Hypothalamus (tissue), 51 donors: Measurements from ENCODE around the gene FAM114A1.

Experiments used
- DNase-seq, 51 donors: peaks; one replicate each; lab custom pipeline; 2025; lab: John Stamatoyannopoulos, UW

FAM114A1 gene

DNA sequence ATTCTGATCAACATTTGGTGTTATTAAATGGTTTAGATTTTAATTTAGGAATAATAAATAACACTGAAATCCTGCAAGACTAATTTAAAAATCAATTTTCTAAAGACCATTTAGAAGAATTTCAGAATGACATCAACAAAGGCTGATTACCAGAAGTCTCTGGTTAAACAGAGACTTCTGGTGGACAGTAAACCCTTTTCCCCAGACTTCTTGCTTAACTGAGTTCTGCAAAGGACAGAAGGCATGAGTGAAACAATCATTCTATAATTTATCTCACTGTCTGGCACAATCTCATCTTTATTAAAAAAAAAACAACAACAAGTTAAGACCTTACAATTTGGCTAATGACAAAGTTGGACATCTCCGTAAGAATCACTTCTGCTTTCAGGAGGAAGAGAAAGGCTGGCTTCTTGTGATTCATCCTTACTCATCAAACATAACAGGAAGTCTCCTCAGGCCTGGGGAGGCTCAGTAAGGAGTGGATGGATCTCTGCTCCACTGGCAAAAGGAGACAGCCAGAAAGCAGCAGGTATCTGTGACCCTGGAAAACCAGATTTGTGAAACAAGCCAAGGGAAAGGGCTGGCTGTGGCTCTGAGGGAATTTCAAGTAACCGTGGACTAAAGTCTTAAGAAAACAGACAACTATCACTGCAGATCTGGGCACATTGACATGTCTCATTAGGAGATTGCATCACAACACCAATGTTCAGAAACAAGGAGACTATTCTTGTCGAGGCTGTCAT is 10.1 kb upstream of the FAM114A1 start:
- DNase-seq = peak in 10 of 51 donors; percentile 4 to 81 (median 13)

DNA sequence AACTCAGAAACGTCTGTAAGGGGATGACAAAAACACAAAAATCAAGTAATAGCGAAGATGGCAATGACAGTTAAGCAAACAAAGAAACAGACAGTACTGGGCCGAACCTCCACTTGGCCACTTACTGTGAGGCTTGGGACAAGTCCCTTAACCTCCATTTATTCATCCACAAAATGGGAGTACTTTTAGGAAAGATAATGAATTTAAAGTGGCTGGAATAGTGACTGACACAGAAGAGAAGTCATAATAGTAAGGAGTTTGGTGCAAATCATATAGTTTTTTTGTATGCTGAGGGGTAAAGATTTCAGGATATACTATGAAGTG is 9.5 kb upstream of the FAM114A1 start:
- DNase-seq = no peak

DNA sequence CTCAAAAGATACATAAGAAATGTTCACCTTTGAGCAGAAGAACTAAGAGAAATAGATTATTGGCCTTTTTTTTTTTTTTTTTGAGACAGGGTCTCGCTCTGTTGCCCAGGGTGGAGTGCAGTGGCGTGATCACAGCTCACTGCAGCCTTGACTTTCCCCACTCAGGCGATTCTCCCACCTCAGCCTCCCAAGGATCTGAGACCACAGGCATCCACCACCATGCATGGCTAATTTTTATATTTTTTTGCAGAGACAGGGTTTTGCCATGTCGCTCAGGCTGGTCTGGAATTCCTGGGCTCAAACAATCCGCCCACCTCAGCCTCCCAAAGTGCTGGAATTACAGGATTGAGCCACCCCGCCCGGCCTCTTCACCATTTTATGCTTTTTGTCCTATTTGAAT is 8.1 kb upstream of the FAM114A1 start:
- DNase-seq = no peak

DNA sequence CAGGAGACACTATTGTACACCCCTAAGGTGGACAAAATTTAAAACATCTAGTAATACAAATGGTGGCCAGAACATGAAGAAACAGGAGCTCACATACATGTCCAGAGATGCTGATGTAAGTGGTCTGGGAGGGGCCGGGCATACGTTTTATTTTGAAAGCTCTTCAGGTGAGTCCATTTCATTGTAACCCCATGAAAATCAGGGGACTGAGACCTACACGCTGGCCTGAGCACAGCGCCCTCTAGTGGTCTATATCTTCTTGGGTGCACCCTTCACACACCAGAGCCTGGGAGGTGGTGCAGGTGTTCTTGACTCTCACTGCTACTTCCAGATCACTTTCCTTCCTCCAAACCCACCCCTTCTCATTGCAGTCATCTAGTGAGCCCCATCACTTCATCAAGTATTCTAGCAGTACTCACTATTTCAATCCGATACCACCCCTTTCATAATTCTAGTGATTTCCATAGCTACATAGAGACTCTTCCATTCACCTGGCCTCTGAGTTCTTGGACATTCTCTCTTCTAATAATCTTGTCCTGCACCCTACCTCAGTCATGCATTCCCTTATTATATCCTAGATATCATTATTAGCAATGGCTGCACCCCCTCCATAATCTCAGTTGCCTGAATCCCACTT is 6.7 kb upstream of the FAM114A1 start:
- peak in 1 of 51 donors; percentile 13 for DNase-seq

DNA sequence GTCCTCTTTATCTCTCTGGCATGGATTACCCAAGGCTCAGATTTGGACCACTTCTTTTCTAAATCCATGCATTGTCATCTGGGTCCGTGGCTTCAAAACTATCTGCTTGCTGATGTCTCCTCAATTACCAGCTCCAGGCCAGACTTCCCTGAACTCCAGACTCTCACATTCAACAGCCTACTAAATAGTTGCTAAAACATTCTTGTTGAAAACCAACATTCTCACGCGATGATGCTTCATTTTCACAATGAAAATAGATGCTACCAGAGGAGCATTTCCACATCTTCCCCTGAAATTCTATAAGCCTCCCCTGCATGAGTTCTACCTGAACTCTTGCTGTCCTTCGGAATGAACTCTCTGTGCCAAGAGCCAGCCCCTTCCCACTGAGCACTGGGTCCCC is 5.8 kb upstream of the FAM114A1 start:
- no peak for DNase-seq

- DNase-seq = no peak
These were observed 2.2 kb upstream of the FAM114A1 start for GRCh38 chr4:38865445-38865844.

GRCh38 chr4:38866973-38867477 is 581 bp upstream of the FAM114A1 start:
- no peak for DNase-seq

DNA sequence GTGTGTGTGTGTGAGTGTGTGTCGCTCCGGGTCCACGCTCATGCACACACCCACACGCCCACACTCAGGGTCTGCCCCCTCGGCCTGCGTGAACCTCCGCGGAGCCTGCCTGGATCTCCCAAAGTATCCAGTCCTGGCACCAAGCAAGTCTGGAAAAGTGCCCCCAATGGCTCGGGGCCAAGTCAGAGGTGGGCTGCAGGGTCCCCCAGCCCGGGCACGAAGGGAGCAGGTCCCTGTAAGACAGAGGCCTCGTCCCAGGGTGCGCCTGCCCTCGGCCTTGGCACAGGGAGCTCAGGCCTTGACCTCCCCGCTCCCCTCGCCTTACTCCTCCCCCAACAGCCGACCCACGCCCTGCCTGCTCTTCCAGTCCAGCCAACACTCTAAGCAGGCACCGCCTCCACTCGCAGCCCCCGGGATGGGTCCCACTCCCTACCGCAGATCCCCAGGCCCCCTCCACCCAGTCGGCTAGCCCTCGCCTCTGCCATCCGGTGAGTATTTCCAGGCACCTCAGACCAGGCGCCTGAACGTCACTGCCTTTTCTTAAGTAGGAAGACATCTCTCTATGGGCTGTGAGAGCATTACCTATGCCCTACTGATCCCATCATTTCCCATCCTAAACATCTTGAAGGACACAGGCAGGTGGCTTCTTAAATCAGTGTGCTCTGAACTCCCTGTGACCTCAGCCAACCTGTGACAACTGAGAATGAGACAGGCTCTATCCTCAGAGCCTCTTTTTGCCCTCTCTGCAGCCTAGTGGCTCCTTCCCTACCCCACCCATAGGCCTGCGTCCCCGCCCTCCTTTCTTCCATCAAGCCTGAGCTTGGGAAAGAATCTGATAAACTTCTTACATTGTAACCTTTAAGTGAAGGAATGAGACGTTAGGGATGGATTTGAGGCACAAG is 704 bp downstream of the FAM114A1 start:
- peak in 11 of 51 donors; percentile 26 to 55 (median 35) for DNase-seq

DNA sequence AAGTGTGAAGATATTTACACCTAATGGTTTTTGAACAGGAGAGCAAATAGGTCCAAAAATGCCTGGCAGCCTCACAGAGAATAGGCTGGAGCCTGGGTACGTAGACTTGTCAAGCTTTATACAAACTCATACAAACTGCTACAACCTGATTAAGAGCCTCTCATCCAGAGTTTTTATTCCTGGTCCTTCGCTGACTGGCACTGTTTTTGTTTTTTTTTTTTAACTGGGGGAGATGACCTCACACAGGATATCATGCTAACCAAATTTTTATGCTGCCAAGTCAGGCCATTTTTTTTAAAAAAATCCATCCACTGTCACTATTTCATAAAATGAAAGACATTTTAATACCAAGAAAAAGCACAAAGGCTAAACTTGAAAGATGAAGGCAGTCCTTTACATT is 1.9 kb downstream of the FAM114A1 start:
- no peak for DNase-seq

- DNase-seq = no peak
These were observed 2.6 kb downstream of the FAM114A1 start for GRCh38 chr4:38870098-38870808.

GRCh38 chr4:38871593-38871992 is 4.0 kb downstream of the FAM114A1 start:
- DNase-seq = no peak

DNA sequence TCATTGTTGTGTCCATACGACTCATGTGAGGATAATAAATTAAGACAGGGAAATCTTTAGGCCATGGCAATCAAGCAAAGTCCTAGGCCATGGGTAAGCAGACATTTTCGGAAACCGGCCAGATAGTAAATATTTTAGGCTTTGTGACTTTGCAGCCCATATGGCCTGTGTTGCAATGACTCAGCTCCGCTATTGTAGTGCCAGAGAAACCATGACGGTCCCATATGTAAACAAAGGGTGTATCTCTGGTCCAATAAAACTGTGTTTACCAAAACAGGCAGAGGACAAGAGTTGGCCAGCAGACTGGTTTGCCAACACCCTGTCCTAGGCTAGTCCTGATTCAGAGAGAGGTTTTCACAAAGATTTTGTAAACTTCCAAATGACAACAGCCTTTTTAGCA is 5.0 kb downstream of the FAM114A1 start:
- no peak for DNase-seq

- no peak for DNase-seq
These were observed 5.8 kb downstream of the FAM114A1 start for GRCh38 chr4:38873290-38873944.

DNA sequence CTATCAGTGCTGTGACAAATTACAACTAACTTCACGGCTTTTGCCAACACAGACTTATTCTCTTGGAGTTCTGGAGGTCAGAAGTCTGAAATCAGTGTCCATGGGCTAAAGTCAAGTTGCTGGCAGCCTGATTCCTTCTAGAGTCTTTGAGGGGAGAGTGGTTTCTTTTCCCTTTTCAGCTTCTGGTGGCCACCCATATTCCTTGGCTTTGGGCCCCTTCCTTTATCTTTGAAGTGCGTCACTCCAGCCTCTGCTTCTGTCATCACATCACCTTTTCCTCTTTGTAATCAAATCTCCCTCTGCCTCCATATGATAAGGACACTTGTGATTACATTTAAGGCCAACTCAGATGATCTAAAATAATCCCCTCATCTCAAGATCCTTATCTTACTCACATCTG is 9.0 kb downstream of the FAM114A1 start:
- DNase-seq = no peak

- DNase-seq = no peak
These were observed 16.6 kb downstream of the FAM114A1 start for GRCh38 chr4:38884254-38884653.

DNA sequence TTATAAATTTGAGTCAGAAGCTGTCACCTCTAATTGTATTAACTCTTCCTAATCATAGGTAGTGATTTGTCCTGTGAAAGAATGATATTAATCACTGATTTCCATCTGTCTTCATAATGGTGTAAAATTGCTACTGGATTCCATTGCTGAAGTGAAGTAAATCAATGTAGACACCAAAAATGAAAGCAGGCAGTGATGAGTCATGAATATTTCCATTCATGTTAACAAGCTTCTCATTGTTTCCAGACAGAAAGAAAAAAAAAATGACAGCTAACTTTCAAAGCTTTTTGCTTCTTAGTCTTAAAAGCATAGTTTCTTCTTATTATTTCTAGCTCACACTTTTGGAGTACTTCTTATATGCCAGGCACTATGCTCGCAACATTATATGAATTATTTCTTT is 21.5 kb downstream of the FAM114A1 start:
- peak in 1 of 51 donors; percentile 29 for DNase-seq

DNA sequence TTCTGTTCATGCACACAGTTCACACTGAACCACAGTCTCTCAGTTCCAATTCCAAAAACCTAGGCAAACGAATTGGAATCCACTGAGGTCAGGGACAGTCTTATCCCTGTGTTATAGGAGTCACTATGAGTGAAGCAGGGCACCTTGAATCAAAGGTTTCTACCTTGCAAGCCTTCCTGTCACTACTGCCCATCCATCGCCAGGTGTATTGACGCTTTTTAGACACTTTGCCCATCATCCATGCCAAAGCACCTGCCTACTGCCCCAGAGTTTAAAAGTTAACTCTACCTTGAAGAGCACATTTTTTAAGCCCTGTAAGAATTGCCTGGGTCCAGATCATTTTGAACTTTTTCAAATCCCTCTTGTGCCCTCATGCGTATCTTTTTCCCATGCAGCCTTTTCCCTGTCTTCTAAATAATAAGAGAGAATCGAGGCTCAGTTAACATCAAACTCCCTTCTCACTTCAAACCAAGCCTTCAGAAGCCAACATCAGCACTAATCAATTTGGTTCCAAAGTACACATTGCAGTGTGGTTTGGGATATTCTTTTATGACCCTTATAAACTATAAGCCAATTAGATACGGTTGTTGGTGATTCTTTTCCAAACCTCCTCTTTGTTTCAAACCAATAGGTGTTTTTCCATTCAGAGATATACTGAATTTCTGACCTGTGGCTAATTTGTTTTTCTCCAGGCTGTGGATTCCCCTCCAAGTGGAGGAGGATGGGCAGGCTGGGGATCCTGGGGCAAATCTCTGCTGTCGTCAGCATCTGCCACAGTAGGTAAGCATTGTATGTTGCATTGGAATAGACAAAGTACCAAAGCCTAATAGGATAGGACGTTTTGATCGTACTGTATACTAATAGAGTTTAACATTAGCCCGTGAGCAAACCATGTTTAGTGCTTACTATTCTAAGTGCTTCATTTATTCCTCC is 23.7 kb downstream of the FAM114A1 start:
- DNase-seq = no peak

- DNase-seq = no peak
These were observed 26.8 kb downstream of the FAM114A1 start for GRCh38 chr4:38894322-38894982.
